SU-DHL-6 (cell line): ENCODE data around the gene NRGN.

Source experiments
- CTCF ChIP-seq: fragments of 200-600 bp; sonication (generic); IDR thresholded peaks from one replicate; pipeline ENCODE4 v1.5.1; 2017; ENCODE audit warnings: antibody characterized with exemption, mild to moderate bottlenecking, low read length, moderate library complexity; ENCODE audit not compliant: insufficient read depth, poor library complexity, severe bottlenecking
- EZH2phosphoT487 ChIP-seq: fragments of 200-600 bp; sonication (generic), shearing (Covaris generic); conservative IDR thresholded peaks from 2 replicates; pipeline ENCODE4 v1.6.1; 2018; ENCODE audit warnings: mild to moderate bottlenecking, antibody characterized with exemption, low read length, moderate library complexity, mixed read lengths

DNA sequence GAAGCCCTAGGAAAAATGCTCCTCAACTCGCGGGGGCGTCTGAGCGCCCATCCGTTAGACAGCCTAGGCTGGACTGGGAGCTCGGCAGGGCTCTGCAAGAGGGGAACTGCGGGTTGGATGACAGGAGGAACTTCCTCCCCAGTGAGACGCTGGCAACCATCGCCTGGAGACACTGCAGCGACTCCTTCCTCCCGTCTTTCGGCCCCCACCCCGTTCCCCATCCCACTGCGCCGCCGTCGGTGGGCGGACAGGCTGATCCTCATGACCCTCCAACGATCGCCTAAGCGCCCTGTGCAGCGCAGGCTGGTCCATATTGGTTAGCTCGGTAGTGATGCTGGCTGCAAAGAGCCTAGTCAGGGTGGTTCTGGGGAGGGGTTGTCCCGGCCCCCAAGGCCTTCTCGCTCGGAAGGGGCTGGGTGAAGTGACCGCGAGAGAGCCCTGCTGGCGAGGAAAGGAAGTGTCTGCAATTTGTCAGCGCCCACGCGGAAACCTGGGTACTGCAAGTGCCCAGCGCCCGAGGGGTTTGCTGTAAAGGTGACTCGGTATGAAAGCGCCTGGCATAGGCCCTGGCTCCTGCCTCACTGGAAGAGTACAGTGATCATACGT is 638 bp downstream of the NRGN start:
- TF ChIP-seq CTCF (peak; percentile 29), EZH2phosphoT487 (no peak)
